Loucy (cell line): Measurements from ENCODE around the gene GSX2.

ENCODE experiments used
- EZH2phosphoT487 ChIP-seq: fragments of 200-600 bp; IDR thresholded peaks from 2 replicates; pipeline ENCODE4 v1.6.1; 2018; ENCODE audit warnings: antibody characterized with exemption, mild to moderate bottlenecking, moderate library complexity, borderline replicate concordance
- TF ChIP-seq, protein P1 (sequence below): fragments of 200-600 bp; sonication (generic); conservative IDR thresholded peaks from 2 replicates; pipeline ENCODE4 v1.5.1; 2014; ENCODE audit warnings: mild to moderate bottlenecking, antibody characterized with exemption, low read length

GRCh38 chr4:54144199-54144598 lies 44.2 kb downstream of the GSX2 start:
- TF ChIP-seq, protein P1, sequence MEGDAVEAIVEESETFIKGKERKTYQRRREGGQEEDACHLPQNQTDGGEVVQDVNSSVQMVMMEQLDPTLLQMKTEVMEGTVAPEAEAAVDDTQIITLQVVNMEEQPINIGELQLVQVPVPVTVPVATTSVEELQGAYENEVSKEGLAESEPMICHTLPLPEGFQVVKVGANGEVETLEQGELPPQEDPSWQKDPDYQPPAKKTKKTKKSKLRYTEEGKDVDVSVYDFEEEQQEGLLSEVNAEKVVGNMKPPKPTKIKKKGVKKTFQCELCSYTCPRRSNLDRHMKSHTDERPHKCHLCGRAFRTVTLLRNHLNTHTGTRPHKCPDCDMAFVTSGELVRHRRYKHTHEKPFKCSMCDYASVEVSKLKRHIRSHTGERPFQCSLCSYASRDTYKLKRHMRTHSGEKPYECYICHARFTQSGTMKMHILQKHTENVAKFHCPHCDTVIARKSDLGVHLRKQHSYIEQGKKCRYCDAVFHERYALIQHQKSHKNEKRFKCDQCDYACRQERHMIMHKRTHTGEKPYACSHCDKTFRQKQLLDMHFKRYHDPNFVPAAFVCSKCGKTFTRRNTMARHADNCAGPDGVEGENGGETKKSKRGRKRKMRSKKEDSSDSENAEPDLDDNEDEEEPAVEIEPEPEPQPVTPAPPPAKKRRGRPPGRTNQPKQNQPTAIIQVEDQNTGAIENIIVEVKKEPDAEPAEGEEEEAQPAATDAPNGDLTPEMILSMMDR: no peak
- TF ChIP-seq EZH2phosphoT487: no peak
